WTC11 (cell line): Measurements from ENCODE around the gene YTHDF1. TPM values are rescaled to one million over a fixed set of nuclear protein-coding genes. Genes with fewer than 3 reads are reported as not detected.

Experiments
- ELF4 ChIP-seq: sonication (generic); formaldehyde crosslinking; IDR thresholded peaks from 2 replicates; pipeline ENCODE4 v1.8.1; 2022; ENCODE audit warnings: low read depth, mild to moderate bottlenecking, moderate library complexity, missing genetic modification reagents
- ESRRA ChIP-seq: sonication (generic); formaldehyde crosslinking; IDR thresholded peaks from 2 replicates; pipeline ENCODE4 v1.8.1; 2022; ENCODE audit warnings: mild to moderate bottlenecking, missing genetic modification reagents, borderline replicate concordance
- HMGA2 ChIP-seq: fragments of 250-450 bp; sonication (Bioruptor Pico); IDR thresholded peaks from 2 replicates; pipeline ENCODE4 v1.4.0; 2021; ENCODE audit warnings: mild to moderate bottlenecking, moderate library complexity
- JAZF1 ChIP-seq: fragments of 250-450 bp; sonication (Bioruptor Pico); IDR thresholded peaks from 2 replicates; pipeline ENCODE4 v1.9.0; 2021; ENCODE audit warnings: moderate library complexity, mild to moderate bottlenecking, inconsistent platforms
- JUN ChIP-seq: sonication (generic); formaldehyde crosslinking; IDR thresholded peaks from 2 replicates; pipeline ENCODE4 v1.8.0; 2023; ENCODE audit warnings: mild to moderate bottlenecking, missing genetic modification reagents
- MXD4 ChIP-seq: fragments of 250-450 bp; sonication (Bioruptor Pico); IDR thresholded peaks from 2 replicates; pipeline ENCODE4 v1.8.0; 2021; ENCODE audit warnings: mild to moderate bottlenecking, moderate library complexity, borderline replicate concordance
- NR2C2 ChIP-seq: sonication (generic); formaldehyde crosslinking; IDR thresholded peaks from 2 replicates; pipeline ENCODE4 v1.8.0; 2022; ENCODE audit warnings: mild to moderate bottlenecking, missing genetic modification reagents
- OVOL2 ChIP-seq: fragments of 250-450 bp; sonication (Bioruptor Pico); IDR thresholded peaks from 2 replicates; pipeline ENCODE4 v1.9.0; 2021; ENCODE audit warnings: mild to moderate bottlenecking, borderline replicate concordance
- RELA ChIP-seq: sonication (generic); formaldehyde crosslinking; IDR thresholded peaks from 2 replicates; pipeline ENCODE4 v1.8.1; 2022; ENCODE audit warnings: missing genetic modification reagents, mild to moderate bottlenecking, borderline replicate concordance
- SMAD3 ChIP-seq: sonication (generic); formaldehyde crosslinking; IDR thresholded peaks from 2 replicates; pipeline ENCODE4 v1.8.0; 2022; ENCODE audit warnings: missing genetic modification reagents, mild to moderate bottlenecking, borderline replicate concordance
- SOX15 ChIP-seq: fragments of 250-450 bp; sonication (Bioruptor Pico); IDR thresholded peaks from 2 replicates; pipeline ENCODE4 v1.9.0; 2021; ENCODE audit warnings: mild to moderate bottlenecking
- SP1 ChIP-seq: sonication (generic); formaldehyde crosslinking; conservative IDR thresholded peaks from 2 replicates; pipeline ENCODE4 v1.8.1; 2022; ENCODE audit warnings: missing genetic modification reagents
- ZNF138 ChIP-seq: sonication (generic); formaldehyde crosslinking; conservative IDR thresholded peaks from 2 replicates; pipeline ENCODE4 v1.8.1; 2022; ENCODE audit warnings: mild to moderate bottlenecking, moderate library complexity, missing genetic modification reagents
- ZNF232 ChIP-seq: sonication (generic); formaldehyde crosslinking; IDR thresholded peaks from 2 replicates; pipeline ENCODE4 v1.8.0; 2022; ENCODE audit warnings: mild to moderate bottlenecking, missing genetic modification reagents
- ZNF263 ChIP-seq: sonication (generic); formaldehyde crosslinking; IDR thresholded peaks from 2 replicates; pipeline ENCODE4 v1.8.1; 2022; ENCODE audit warnings: low read depth, mild to moderate bottlenecking, moderate library complexity, missing genetic modification reagents
- ZNF416 ChIP-seq: fragments of 250-450 bp; sonication (Bioruptor Pico); IDR thresholded peaks from 2 replicates; pipeline ENCODE4 v1.9.0; 2021; ENCODE audit warnings: mild to moderate bottlenecking, inconsistent platforms
- total RNA-seq: library from RNA; stranded (reverse); gene quantifications from 3 replicates; pipeline ENCODE4 v1.2.3, GENCODE V29; 2021
- TF ChIP-seq, protein P1 (sequence below): sonication (generic); formaldehyde crosslinking; IDR thresholded peaks from 2 replicates; pipeline ENCODE4 v1.8.0; 2022; ENCODE audit warnings: mild to moderate bottlenecking, missing genetic modification reagents
- TF ChIP-seq, protein P2 (sequence below): fragments of 250-450 bp; sonication (Bioruptor Pico); IDR thresholded peaks from 2 replicates; pipeline ENCODE4 v1.9.0; 2021; ENCODE audit warnings: mild to moderate bottlenecking
- TF ChIP-seq, protein P3 (sequence below): fragments of 200-600 bp; IDR thresholded peaks from 2 replicates; pipeline ENCODE4 v1.8.0; 2022; ENCODE audit warnings: antibody characterized with exemption
- TF ChIP-seq, protein P4 (sequence below): sonication (generic); formaldehyde crosslinking; IDR thresholded peaks from 2 replicates; pipeline ENCODE4 v1.8.1; 2023; ENCODE audit warnings: mild to moderate bottlenecking, moderate library complexity, missing genetic modification reagents
- TF ChIP-seq, protein P5 (sequence below): sonication (generic); formaldehyde crosslinking; IDR thresholded peaks from 2 replicates; pipeline ENCODE4 v1.8.0; 2022; ENCODE audit warnings: mild to moderate bottlenecking, missing genetic modification reagents
- TF ChIP-seq, protein P6 (sequence below): fragments of 250-450 bp; sonication (Bioruptor Pico); IDR thresholded peaks from 2 replicates; pipeline ENCODE4 v1.9.0; 2021; ENCODE audit warnings: mild to moderate bottlenecking
- TF ChIP-seq, protein P7 (sequence below): sonication (generic); formaldehyde crosslinking; IDR thresholded peaks from 2 replicates; pipeline ENCODE4 v1.8.0; 2022; ENCODE audit warnings: missing genetic modification reagents
- TF ChIP-seq, protein P8 (sequence below): sonication (generic); formaldehyde crosslinking; IDR thresholded peaks from 2 replicates; pipeline ENCODE4 v1.8.0; 2023; ENCODE audit warnings: mild to moderate bottlenecking, missing genetic modification reagents

The YTHDF1 gene
- total RNA-seq, 1 experiment from 2014 or later, result 61.3 TPM

DNA sequence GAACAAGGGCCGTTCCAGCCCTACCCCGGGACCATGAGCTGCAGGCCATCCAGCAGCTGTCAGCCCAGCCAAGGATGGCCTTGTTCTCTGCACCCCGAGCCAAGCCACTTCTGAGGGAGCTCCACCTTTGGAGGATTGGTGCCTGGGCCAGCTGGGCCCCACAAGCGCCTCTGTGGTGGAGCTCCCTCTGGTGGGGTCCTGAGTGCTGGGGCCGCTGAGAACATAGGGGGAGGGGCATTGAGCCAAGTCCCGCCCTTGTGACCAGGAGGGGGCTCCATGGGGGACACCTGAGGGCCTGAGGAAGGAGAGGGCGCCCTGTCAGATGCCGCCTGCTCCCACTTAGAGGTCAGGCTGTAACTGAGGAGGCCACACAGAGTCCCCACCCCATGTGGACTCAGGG is 43.2 kb downstream of the YTHDF1 start (continued):
- TF ChIP-seq SMAD3 (CRISPR knock-in tag) (no peak), ZNF263 (CRISPR knock-in tag) (no peak), RELA (no peak), ZNF232 (CRISPR knock-in tag) (no peak), SP1 (peak; percentile 53), ZNF138 (CRISPR knock-in tag) (no peak), JUN (CRISPR knock-in tag) (no peak), ESRRA (CRISPR knock-in tag) (no peak), OVOL2 (CRISPR knock-in tag) (no peak), MXD4 (CRISPR knock-in tag) (no peak), JAZF1 (no peak), ELF4 (CRISPR knock-in tag) (no peak), ZNF416 (CRISPR knock-in tag) (peak; percentile 91; the same call in 1 of the 2 replicates), HMGA2 (CRISPR knock-in tag) (no peak), NR2C2 (CRISPR knock-in tag) (no peak), SOX15 (CRISPR knock-in tag) (no peak)
- TF ChIP-seq, protein P1, sequence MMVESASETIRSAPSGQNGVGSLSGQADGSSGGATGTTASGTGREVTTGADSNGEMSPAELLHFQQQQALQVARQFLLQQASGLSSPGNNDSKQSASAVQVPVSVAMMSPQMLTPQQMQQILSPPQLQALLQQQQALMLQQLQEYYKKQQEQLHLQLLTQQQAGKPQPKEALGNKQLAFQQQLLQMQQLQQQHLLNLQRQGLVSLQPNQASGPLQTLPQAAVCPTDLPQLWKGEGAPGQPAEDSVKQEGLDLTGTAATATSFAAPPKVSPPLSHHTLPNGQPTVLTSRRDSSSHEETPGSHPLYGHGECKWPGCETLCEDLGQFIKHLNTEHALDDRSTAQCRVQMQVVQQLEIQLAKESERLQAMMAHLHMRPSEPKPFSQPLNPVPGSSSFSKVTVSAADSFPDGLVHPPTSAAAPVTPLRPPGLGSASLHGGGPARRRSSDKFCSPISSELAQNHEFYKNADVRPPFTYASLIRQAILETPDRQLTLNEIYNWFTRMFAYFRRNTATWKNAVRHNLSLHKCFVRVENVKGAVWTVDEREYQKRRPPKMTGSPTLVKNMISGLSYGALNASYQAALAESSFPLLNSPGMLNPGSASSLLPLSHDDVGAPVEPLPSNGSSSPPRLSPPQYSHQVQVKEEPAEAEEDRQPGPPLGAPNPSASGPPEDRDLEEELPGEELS (CRISPR knock-in tag), result no peak
- TF ChIP-seq, protein P2, sequence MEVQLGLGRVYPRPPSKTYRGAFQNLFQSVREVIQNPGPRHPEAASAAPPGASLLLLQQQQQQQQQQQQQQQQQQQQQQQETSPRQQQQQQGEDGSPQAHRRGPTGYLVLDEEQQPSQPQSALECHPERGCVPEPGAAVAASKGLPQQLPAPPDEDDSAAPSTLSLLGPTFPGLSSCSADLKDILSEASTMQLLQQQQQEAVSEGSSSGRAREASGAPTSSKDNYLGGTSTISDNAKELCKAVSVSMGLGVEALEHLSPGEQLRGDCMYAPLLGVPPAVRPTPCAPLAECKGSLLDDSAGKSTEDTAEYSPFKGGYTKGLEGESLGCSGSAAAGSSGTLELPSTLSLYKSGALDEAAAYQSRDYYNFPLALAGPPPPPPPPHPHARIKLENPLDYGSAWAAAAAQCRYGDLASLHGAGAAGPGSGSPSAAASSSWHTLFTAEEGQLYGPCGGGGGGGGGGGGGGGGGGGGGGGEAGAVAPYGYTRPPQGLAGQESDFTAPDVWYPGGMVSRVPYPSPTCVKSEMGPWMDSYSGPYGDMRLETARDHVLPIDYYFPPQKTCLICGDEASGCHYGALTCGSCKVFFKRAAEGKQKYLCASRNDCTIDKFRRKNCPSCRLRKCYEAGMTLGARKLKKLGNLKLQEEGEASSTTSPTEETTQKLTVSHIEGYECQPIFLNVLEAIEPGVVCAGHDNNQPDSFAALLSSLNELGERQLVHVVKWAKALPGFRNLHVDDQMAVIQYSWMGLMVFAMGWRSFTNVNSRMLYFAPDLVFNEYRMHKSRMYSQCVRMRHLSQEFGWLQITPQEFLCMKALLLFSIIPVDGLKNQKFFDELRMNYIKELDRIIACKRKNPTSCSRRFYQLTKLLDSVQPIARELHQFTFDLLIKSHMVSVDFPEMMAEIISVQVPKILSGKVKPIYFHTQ, result no peak
- TF ChIP-seq, protein P3, sequence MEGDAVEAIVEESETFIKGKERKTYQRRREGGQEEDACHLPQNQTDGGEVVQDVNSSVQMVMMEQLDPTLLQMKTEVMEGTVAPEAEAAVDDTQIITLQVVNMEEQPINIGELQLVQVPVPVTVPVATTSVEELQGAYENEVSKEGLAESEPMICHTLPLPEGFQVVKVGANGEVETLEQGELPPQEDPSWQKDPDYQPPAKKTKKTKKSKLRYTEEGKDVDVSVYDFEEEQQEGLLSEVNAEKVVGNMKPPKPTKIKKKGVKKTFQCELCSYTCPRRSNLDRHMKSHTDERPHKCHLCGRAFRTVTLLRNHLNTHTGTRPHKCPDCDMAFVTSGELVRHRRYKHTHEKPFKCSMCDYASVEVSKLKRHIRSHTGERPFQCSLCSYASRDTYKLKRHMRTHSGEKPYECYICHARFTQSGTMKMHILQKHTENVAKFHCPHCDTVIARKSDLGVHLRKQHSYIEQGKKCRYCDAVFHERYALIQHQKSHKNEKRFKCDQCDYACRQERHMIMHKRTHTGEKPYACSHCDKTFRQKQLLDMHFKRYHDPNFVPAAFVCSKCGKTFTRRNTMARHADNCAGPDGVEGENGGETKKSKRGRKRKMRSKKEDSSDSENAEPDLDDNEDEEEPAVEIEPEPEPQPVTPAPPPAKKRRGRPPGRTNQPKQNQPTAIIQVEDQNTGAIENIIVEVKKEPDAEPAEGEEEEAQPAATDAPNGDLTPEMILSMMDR, result peak; percentile 25; the same call in 1 of the 2 replicates
- TF ChIP-seq, protein P4, sequence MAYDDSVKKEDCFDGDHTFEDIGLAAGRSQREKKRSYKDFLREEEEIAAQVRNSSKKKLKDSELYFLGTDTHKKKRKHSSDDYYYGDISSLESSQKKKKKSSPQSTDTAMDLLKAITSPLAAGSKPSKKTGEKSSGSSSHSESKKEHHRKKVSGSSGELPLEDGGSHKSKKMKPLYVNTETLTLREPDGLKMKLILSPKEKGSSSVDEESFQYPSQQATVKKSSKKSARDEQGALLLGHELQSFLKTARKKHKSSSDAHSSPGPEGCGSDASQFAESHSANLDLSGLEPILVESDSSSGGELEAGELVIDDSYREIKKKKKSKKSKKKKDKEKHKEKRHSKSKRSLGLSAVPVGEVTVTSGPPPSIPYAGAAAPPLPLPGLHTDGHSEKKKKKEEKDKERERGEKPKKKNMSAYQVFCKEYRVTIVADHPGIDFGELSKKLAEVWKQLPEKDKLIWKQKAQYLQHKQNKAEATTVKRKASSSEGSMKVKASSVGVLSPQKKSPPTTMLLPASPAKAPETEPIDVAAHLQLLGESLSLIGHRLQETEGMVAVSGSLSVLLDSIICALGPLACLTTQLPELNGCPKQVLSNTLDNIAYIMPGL (CRISPR knock-in tag), result no peak
- TF ChIP-seq, protein P5, sequence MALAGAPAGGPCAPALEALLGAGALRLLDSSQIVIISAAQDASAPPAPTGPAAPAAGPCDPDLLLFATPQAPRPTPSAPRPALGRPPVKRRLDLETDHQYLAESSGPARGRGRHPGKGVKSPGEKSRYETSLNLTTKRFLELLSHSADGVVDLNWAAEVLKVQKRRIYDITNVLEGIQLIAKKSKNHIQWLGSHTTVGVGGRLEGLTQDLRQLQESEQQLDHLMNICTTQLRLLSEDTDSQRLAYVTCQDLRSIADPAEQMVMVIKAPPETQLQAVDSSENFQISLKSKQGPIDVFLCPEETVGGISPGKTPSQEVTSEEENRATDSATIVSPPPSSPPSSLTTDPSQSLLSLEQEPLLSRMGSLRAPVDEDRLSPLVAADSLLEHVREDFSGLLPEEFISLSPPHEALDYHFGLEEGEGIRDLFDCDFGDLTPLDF (CRISPR knock-in tag), result no peak
- TF ChIP-seq, protein P6, sequence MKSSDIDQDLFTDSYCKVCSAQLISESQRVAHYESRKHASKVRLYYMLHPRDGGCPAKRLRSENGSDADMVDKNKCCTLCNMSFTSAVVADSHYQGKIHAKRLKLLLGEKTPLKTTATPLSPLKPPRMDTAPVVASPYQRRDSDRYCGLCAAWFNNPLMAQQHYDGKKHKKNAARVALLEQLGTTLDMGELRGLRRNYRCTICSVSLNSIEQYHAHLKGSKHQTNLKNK (CRISPR knock-in tag), result no peak
- TF ChIP-seq, protein P7, sequence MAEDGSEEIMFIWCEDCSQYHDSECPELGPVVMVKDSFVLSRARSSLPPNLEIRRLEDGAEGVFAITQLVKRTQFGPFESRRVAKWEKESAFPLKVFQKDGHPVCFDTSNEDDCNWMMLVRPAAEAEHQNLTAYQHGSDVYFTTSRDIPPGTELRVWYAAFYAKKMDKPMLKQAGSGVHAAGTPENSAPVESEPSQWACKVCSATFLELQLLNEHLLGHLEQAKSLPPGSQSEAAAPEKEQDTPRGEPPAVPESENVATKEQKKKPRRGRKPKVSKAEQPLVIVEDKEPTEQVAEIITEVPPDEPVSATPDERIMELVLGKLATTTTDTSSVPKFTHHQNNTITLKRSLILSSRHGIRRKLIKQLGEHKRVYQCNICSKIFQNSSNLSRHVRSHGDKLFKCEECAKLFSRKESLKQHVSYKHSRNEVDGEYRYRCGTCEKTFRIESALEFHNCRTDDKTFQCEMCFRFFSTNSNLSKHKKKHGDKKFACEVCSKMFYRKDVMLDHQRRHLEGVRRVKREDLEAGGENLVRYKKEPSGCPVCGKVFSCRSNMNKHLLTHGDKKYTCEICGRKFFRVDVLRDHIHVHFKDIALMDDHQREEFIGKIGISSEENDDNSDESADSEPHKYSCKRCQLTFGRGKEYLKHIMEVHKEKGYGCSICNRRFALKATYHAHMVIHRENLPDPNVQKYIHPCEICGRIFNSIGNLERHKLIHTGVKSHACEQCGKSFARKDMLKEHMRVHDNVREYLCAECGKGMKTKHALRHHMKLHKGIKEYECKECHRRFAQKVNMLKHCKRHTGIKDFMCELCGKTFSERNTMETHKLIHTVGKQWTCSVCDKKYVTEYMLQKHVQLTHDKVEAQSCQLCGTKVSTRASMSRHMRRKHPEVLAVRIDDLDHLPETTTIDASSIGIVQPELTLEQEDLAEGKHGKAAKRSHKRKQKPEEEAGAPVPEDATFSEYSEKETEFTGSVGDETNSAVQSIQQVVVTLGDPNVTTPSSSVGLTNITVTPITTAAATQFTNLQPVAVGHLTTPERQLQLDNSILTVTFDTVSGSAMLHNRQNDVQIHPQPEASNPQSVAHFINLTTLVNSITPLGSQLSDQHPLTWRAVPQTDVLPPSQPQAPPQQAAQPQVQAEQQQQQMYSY (CRISPR knock-in tag), result no peak
- TF ChIP-seq, protein P8, sequence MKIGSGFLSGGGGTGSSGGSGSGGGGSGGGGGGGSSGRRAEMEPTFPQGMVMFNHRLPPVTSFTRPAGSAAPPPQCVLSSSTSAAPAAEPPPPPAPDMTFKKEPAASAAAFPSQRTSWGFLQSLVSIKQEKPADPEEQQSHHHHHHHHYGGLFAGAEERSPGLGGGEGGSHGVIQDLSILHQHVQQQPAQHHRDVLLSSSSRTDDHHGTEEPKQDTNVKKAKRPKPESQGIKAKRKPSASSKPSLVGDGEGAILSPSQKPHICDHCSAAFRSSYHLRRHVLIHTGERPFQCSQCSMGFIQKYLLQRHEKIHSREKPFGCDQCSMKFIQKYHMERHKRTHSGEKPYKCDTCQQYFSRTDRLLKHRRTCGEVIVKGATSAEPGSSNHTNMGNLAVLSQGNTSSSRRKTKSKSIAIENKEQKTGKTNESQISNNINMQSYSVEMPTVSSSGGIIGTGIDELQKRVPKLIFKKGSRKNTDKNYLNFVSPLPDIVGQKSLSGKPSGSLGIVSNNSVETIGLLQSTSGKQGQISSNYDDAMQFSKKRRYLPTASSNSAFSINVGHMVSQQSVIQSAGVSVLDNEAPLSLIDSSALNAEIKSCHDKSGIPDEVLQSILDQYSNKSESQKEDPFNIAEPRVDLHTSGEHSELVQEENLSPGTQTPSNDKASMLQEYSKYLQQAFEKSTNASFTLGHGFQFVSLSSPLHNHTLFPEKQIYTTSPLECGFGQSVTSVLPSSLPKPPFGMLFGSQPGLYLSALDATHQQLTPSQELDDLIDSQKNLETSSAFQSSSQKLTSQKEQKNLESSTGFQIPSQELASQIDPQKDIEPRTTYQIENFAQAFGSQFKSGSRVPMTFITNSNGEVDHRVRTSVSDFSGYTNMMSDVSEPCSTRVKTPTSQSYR, result peak; percentile 58; the same call in 1 of the 2 replicates
